Measurements from ENCODE around the gene GRM1.

DNA sequence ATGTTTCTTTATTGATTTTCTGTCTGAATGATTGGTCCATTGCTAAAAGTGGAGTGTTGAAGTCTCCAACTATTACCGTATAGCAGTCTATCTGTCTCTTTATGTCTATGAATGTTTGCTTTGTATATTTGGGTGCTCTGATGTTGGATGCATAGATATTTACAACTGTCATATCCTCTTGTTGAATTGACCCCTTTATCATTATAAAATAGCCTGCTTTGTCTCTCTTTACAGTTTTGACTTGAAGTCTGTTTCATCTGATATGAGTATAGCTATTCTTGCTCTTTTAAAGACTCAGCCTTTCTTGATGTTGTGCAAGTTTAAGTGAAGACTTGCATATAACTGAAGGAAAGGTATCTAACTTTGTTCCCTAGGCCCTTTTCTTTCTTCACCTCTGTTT lies 341.0 kb downstream of the GRM1 start:
- TF ChIP-seq, protein P1, sequence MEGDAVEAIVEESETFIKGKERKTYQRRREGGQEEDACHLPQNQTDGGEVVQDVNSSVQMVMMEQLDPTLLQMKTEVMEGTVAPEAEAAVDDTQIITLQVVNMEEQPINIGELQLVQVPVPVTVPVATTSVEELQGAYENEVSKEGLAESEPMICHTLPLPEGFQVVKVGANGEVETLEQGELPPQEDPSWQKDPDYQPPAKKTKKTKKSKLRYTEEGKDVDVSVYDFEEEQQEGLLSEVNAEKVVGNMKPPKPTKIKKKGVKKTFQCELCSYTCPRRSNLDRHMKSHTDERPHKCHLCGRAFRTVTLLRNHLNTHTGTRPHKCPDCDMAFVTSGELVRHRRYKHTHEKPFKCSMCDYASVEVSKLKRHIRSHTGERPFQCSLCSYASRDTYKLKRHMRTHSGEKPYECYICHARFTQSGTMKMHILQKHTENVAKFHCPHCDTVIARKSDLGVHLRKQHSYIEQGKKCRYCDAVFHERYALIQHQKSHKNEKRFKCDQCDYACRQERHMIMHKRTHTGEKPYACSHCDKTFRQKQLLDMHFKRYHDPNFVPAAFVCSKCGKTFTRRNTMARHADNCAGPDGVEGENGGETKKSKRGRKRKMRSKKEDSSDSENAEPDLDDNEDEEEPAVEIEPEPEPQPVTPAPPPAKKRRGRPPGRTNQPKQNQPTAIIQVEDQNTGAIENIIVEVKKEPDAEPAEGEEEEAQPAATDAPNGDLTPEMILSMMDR (conservative IDR thresholded peaks at IDR 0.05; ENCODE audit: low read length): no peak
- TF ChIP-seq EZH2phosphoT487 (IDR thresholded peaks at IDR 0.05; ENCODE audit: borderline replicate concordance): no peak

All from Loucy (cell line).